GM21526 (cell line): ENCODE data around the gene KCNH1.
"Not testable (repeated sequence)": the region's sequence is repeated elsewhere in the genome, so short reads cannot be mapped to it uniquely, and the experiment has no call there.

ENCODE experiments used
- ATAC-seq: cut with Tn5 transposase; IDR thresholded peaks from one replicate; pipeline ENCODE4 v1.9.1; 2021; ENCODE audit warnings: moderate library complexity; ENCODE audit not compliant: unreplicated experiment, low FRiP score

Gene KCNH1

DNA sequence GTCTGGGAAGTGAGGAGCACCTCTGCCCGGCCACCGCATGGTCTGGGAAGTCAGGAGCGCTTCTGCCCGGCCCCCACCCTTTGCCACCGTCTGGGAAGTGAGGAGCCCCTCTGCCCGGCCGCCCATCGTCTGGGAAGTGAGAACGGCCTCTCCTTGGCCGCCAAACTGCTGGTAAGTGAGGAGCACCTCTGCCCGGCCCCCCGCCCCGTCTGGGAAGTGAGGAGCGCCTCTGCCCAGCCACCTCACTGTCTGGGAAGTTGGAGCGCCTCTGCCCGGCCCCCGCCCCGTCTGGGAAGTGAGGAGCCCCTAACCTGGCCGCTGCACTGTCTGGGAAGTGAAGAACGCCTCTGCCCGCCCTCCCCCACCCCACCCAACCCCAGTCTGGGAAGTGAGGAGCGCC is 22.6 kb downstream of the KCNH1 start:
- ATAC-seq: no peak

DNA sequence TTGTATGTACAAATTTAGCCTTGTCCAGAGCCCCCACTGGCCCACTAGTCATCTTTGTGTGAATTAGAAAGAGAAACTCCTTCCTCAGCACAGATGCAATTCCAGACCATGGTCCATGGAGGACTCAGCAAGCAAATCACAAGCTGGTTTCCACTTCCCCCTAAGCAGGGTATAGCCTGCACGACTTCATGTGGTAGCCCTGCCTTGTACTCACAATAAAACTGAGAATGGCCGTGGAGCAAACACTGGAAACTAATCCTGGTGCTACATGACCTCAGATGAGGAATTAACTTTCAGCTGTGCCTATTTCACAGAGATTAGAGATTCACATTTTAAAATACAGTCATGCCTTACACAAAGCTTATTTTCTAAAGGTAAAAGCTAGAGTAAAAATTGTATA is 32.5 kb downstream of the KCNH1 start:
- ATAC-seq: no peak

GRCh38 chr1:211099393-211099792 is 34.6 kb downstream of the KCNH1 start:
- no peak for ATAC-seq

- no peak for ATAC-seq
Observed at GRCh38 chr1:211095381-211095780, 38.6 kb downstream of the KCNH1 start.

DNA sequence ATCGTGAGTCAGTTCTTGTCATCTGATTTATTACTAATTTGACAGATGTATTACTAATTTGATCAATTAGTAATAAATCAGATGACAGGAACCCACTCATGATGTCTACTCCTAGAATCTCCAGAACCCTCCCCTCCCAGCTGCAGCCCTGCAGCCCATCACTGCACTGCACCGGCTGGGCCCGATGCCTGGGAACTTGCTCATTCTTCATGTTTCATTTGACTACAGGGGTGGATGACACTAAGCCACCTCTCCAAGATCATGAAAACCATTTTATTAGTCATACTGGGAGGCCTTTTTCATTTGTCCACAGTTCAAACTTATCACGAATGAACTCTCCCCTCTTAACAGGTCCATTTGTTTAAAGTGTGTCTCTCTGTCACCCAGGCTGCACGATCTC is 41.0 kb downstream of the KCNH1 start:
- no peak for ATAC-seq

- no peak for ATAC-seq
Observed at GRCh38 chr1:211091867-211092266, 42.1 kb downstream of the KCNH1 start.

GRCh38 chr1:211089536-211089935 is 44.4 kb downstream of the KCNH1 start:
- ATAC-seq: no peak

GRCh38 chr1:211088156-211088555 is 45.8 kb downstream of the KCNH1 start:
- ATAC-seq: no peak

DNA sequence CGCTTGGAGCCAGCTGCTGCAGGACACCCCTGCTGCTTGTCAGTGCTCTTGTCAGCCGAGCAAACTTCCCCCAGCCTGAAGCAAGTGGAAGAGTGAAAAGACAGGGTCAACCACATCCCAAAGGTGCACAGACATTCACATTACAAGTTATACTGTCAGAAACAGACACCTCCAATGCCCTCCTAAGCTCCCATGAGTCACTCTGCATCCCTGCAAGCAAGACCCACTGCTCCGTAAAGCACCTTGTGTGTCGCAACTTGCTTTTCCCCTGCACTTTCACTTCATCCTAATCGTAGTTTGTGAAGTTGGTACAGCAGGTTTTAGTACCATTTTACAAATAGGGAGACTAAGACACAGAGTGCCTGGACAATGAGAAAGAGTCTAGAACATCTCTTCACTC is 51.1 kb downstream of the KCNH1 start:
- ATAC-seq: no peak

- ATAC-seq: not testable (repeated sequence)
Observed at GRCh38 chr1:211081447-211081846, 52.5 kb downstream of the KCNH1 start.

GRCh38 chr1:211068976-211069375 is 65.0 kb downstream of the KCNH1 start:
- no peak for ATAC-seq

- ATAC-seq: no peak
Observed at GRCh38 chr1:211066781-211067384, 67.1 kb downstream of the KCNH1 start.

DNA sequence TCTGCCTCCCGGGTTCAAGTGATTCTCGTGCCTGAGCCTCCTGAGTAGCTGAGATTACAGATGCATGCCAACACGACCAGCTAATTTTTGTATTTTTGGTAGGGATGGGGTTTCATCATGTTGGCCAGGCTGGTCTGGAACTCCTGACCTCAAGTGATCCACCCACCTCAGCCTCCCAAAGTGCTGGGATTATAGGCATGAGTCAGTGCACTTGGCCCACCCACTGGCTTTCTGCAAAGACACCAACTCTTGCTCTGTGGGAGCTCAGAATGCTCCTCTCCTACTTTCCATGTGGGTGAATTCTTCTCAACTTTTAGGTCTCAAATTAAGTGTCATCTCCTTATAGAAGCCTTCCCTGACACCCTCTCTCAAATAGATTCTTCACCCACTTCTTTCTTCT is 92.1 kb downstream of the KCNH1 start:
- not testable (repeated sequence) for ATAC-seq

DNA sequence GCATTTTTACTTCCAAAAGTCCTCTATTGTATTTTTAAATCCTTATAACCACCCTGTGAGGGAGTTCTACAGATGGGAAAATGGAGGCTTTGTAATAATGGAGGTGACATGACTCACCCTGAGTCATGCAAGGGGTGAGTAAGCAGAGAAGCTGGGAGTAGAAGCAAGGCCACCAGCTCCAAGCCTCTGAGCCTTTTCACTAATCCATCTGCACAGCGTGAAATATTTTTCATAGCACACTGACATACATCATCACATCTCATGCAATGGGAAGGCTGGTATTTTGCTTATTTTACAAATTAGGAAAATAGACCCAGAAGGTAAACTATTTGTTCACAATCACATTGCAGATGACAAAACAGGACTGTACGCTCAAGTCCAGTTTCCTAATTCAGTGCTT is 96.9 kb downstream of the KCNH1 start:
- ATAC-seq: no peak

DNA sequence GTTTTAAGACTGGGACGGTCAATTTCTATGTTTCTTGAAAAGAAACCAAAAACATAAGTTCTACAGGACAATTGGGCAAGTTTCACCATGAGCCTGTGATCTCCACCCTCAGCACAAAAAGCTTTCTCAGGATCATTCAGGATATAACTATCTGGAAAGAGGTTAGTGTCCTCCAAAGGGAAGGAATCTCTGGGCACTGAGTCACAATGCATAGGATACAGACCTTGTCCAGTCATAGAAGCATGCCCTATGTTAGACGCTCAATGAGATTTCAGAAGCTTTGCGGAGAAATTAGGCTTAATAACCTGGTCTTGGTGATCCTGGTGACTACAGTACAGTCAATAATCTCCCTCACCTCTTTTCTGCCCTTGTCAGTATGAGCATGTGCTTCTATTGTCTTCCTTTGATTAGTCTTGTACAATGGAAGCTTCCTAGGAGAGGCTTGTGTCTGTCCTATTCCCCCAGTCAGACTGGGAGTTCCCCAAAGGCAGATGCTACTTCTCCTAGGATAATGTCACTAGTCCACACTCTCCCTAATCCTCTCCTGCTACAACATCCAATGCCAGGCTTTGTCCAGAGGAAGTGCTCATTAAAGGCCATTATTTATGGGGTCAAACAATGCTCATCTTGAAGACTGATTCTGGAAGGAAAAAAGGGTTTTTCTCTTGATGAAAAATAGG is 97.4 kb downstream of the KCNH1 start:
- no peak for ATAC-seq

DNA sequence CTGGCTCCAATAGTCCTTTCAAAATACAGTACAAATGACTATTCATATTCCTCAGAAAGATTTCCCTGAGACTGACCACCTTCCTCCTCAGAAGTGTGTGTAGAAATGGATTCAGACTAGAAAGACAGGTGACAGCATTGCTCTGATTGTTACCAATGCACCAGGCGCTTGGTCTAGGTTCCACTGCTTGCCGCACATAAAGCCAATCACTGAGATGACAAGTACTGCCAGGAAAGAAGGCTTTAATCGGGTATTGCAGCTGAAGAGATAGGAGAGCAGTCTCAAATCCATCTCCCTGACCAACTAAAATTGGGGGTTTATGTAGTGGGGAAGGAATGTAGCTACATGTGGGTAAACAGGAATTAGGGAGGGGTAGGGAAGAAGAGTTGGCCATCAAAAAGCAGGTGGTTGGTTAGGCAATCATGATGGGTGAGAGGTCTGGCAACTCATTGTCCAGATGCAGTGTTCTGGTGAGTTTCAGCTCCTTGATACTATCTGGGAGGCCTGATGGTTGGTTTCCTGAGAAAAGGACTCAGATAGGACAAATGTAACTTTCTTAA is 98.0 kb downstream of the KCNH1 start:
- ATAC-seq: no peak

GRCh38 chr1:211033921-211034525 is 99.9 kb downstream of the KCNH1 start:
- ATAC-seq: no peak

- ATAC-seq: no peak
Observed at GRCh38 chr1:211024901-211025300, 109.0 kb downstream of the KCNH1 start.

- no peak for ATAC-seq
Observed at GRCh38 chr1:211019266-211019665, 114.7 kb downstream of the KCNH1 start.

DNA sequence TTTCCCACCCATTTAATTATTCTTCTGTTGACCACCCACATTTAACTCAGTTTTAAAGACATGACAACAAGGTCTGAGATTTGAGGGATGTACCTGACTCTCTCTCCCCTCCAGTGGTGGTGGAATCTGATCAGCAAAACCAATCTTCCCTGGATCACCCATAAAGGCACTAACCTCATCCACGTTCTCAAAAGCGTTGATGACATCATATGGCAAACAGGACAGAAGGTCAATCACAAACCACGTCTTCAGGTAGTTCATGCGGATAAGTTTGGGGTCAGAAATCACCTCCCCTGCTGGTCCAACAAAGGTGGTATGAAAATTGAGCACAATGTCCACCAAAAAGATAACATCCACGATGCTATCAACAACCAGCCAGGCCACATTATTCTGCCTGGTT is 115.3 kb downstream of the KCNH1 start:
- ATAC-seq: no peak

DNA sequence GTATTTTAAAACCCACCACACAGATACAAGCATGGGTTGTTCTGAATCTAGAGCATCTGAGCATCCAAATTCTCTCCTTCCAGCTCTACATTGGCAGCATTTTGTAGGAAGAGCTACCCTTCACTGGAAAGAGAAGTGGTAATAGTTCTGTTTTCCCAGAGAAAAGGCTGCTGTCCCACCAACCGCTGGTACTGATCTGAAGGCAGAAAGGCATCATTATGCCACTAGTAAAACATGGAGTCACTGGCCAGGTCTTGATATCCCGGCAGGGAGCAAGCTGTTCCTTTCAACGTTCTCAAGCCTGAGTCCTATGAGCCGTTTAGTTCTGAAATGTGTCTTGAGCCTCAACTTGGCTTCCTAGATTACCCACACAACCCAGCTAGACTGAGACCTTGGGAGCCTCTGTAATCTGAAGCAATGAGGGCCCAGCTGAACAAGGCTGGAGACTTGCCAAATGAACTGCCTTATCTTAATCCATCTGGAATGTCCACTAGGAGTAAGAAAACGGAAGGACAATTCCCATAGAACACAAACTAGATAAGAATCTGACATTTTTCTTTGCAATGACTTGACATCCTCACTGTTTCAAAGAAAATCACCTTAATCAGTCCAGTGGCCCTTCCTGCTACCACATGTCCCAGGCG is 116.8 kb downstream of the KCNH1 start:
- no peak for ATAC-seq
